H9 (cell line): ENCODE results near the gene CCDC92B. TPM values are rescaled to one million over a fixed set of nuclear protein-coding genes. Genes with fewer than 3 reads are reported as not detected.

Experiments
- DNase-seq: peaks from one replicate; pipeline ENCODE4 v3.0.0-alpha.2; 2017
- H2AFZ ChIP-seq: one replicate; pipeline ENCODE4 v1.6.1; 2013; ENCODE audit warnings: mild to moderate bottlenecking, low read length, control low read depth, moderate library complexity
- H2AK5ac ChIP-seq: 2 replicates; pipeline ENCODE4 v1.6.1; 2013; ENCODE audit warnings: low read length, control low read depth, mixed read lengths; ENCODE audit not compliant: insufficient read length
- H2BK120ac ChIP-seq: one replicate; pipeline ENCODE4 v1.6.1; 2013; ENCODE audit warnings: low read depth, mild to moderate bottlenecking, low read length, control low read depth, inconsistent platforms; ENCODE audit not compliant: poor library complexity, severe bottlenecking
- H2BK12ac ChIP-seq: 2 replicates; pipeline ENCODE4 v1.6.1; 2013; ENCODE audit warnings: low read length, control low read depth, mixed read lengths, low read depth; ENCODE audit not compliant: insufficient read length
- H2BK15ac ChIP-seq: 2 replicates; pipeline ENCODE4 v1.6.1; 2013; ENCODE audit warnings: low read depth, low read length, control low read depth
- H2BK20ac ChIP-seq: one replicate; pipeline ENCODE4 v1.6.1; 2013; ENCODE audit warnings: low read depth, mild to moderate bottlenecking, low read length, control low read depth, inconsistent platforms; ENCODE audit not compliant: poor library complexity, severe bottlenecking
- H2BK5ac ChIP-seq: 2 replicates; pipeline ENCODE4 v1.6.1; 2013; ENCODE audit warnings: low read length, control low read depth, mixed read lengths; ENCODE audit not compliant: insufficient read length
- H3K14ac ChIP-seq: 2 replicates; pipeline ENCODE4 v1.6.1; 2013; ENCODE audit warnings: low read length, control low read depth; ENCODE audit not compliant: insufficient read depth
- H3K18ac ChIP-seq: 2 replicates; pipeline ENCODE4 v1.6.1; 2013; ENCODE audit warnings: low read depth, mild to moderate bottlenecking, mixed read lengths, low read length, control low read depth; ENCODE audit not compliant: insufficient read length
- H3K23ac ChIP-seq: 2 replicates; pipeline ENCODE4 v1.6.1; 2013; ENCODE audit warnings: low read length, control low read depth, mixed read lengths, low read depth; ENCODE audit not compliant: insufficient read length
- H3K23me2 ChIP-seq: 2 replicates; pipeline ENCODE4 v1.6.1; 2013; ENCODE audit warnings: low read depth, mild to moderate bottlenecking, mixed read lengths, low read length, control low read depth; ENCODE audit not compliant: insufficient read length, poor library complexity, severe bottlenecking
- H3K27ac ChIP-seq: 2 replicates; pipeline ENCODE4 v1.5.1; 2013; ENCODE audit warnings: low read length, control low read depth, mixed read lengths, low read depth; ENCODE audit not compliant: insufficient read length
- H3K27me3 ChIP-seq: 2 replicates; pipeline ENCODE4 v1.6.1; 2013; ENCODE audit warnings: low read length, control low read depth, inconsistent platforms; ENCODE audit not compliant: insufficient read depth
- H3K4ac ChIP-seq: 2 replicates; pipeline ENCODE4 v1.6.1; 2013; ENCODE audit warnings: low read depth, mild to moderate bottlenecking, control low read depth, inconsistent platforms, low read length, moderate library complexity
- H3K4me1 ChIP-seq: 2 replicates; pipeline ENCODE4 v1.6.1; 2013; ENCODE audit warnings: low read length, control low read depth, inconsistent platforms; ENCODE audit not compliant: insufficient read depth
- H3K4me2 ChIP-seq: 2 replicates; pipeline ENCODE4 v1.6.1; 2013; ENCODE audit warnings: low read length, control low read depth, mixed read lengths; ENCODE audit not compliant: insufficient read length, insufficient read depth
- H3K56ac ChIP-seq: 2 replicates; pipeline ENCODE4 v1.6.1; 2013; ENCODE audit warnings: low read depth, mild to moderate bottlenecking, mixed read lengths, low read length, control low read depth; ENCODE audit not compliant: insufficient read length
- H3K79me1 ChIP-seq: 2 replicates; pipeline ENCODE4 v1.6.1; 2013; ENCODE audit warnings: low read depth, mild to moderate bottlenecking, moderate library complexity, low read length, control low read depth, inconsistent platforms; ENCODE audit not compliant: insufficient read depth, poor library complexity, severe bottlenecking
- H3K79me2 ChIP-seq: 2 replicates; pipeline ENCODE4 v1.6.1; 2013; ENCODE audit warnings: low read length, control low read depth, inconsistent platforms; ENCODE audit not compliant: insufficient read depth
- H3K9ac ChIP-seq: 2 replicates; pipeline ENCODE4 v1.6.1; 2013; ENCODE audit warnings: low read length, control low read depth, mixed read lengths; ENCODE audit not compliant: insufficient read length; ENCODE audit errors: extremely low read depth
- H3K9me3 ChIP-seq: one replicate; pipeline ENCODE4 v1.6.1; 2013; ENCODE audit warnings: low read depth, low read length, inconsistent platforms; ENCODE audit not compliant: control insufficient read depth
- H3T11ph ChIP-seq: one replicate; pipeline ENCODE4 v1.6.1; 2013; ENCODE audit warnings: mild to moderate bottlenecking, low read length, control low read depth, inconsistent platforms
- H4K20me1 ChIP-seq: one replicate; pipeline ENCODE4 v1.6.1; 2013; ENCODE audit not compliant: control insufficient read depth, insufficient read length, insufficient read depth
- H4K5ac ChIP-seq: 2 replicates; pipeline ENCODE4 v1.6.1; 2013; ENCODE audit warnings: low read depth, mild to moderate bottlenecking, mixed read lengths, low read length, control low read depth; ENCODE audit not compliant: insufficient read length
- H4K8ac ChIP-seq: replicated peaks from 2 replicates; pipeline ENCODE4 v1.6.1; 2013; ENCODE audit warnings: low read length, control low read depth, mixed read lengths, low read depth; ENCODE audit not compliant: insufficient read length
- H4K91ac ChIP-seq: 2 replicates; pipeline ENCODE4 v1.6.1; 2013; ENCODE audit warnings: low read depth, mild to moderate bottlenecking, moderate library complexity, mixed read lengths, low read length, control low read depth; ENCODE audit not compliant: insufficient read length
- H3K27ac Mint-ChIP-seq, 3 experiments: 2 replicates in 2 of 3; 3 replicates in 1 of 3; pipeline ENCODE4 v1.8.0; 2020 to 2021; ENCODE audit warnings: mixed read lengths in 3 of 3, mild to moderate bottlenecking in 1 of 3, moderate library complexity in 1 of 3
- H3K27me3 Mint-ChIP-seq: 2 replicates; pipeline ENCODE4 v1.8.0; 2021; ENCODE audit warnings: low read depth, mild to moderate bottlenecking, moderate library complexity, mixed read lengths
- H3K36me3 Mint-ChIP-seq, 3 experiments: 2 replicates in 2 of 3; 3 replicates in 1 of 3; pipeline ENCODE4 v1.8.0; 2020 to 2021; ENCODE audit warnings: low read depth in 3 of 3, mixed read lengths in 3 of 3; ENCODE audit not compliant: insufficient read depth in 1 of 3
- H3K4me1 Mint-ChIP-seq, 2 experiments: 2 replicates each; pipeline ENCODE4 v1.8.0; 2020; ENCODE audit warnings: mixed read lengths in 2 of 2
- H3K4me3 Mint-ChIP-seq, 2 experiments: 2 replicates in 1 of 2; 3 replicates in 1 of 2; pipeline ENCODE4 v1.8.0; 2020 to 2021; ENCODE audit warnings: mild to moderate bottlenecking in 2 of 2, mixed read lengths in 2 of 2, moderate library complexity in 1 of 2
- H3K9me3 Mint-ChIP-seq, 2 experiments: 2 replicates in 1 of 2; 3 replicates in 1 of 2; pipeline ENCODE4 v1.8.0; 2020; ENCODE audit warnings: mild to moderate bottlenecking in 2 of 2, mixed read lengths in 2 of 2, moderate library complexity in 1 of 2
- CTCF ChIP-seq: fragments of 200-600 bp; sonication (generic); conservative IDR thresholded peaks from 3 replicates; pipeline ENCODE4 v1.8.0; 2021; ENCODE audit warnings: antibody characterized with exemption, mild to moderate bottlenecking
- WGBS: extraction: QIAGEN DNeasy Blood & Tissue Kit; methylation state at CpG from one replicate; pipeline ENCODE4 v1.1.7; 2013; ENCODE audit warnings: missing lambda C conversion rate, low lambda C conversion rate, mixed read lengths; ENCODE audit not compliant: insufficient read length; ENCODE audit errors: extremely low coverage; 5-methylcytosine and 5-hydroxymethylcytosine counted together
- total RNA-seq: library from RNA; stranded (reverse); gene quantifications from 2 replicates; pipeline ENCODE4 v1.2.1, GENCODE V29; 2021

Gene CCDC92B
- total RNA-seq, 1 experiment from 2014 or later, result 8.0 TPM

- Histone ChIP-seq H3K4ac (no peak overlapping the region), H2BK20ac (no peak overlapping the region), H3K79me1 (no peaks in the 10 kb centered on the region), H4K8ac (no peak overlapping the region), H4K91ac (no peak overlapping the region), H2AK5ac (no peak overlapping the region), H3K4me1 (no peaks in the 10 kb centered on the region), H3K23me2 (no peaks in the 10 kb centered on the region), H3K79me2 (no peaks in the 10 kb centered on the region), H3K9ac (no peak overlapping the region), H3T11ph (no peak overlapping the region), H4K5ac (no peak overlapping the region), H4K20me1 (no peaks in the 10 kb centered on the region), H2AFZ (no peak overlapping the region), H2BK120ac (no peak overlapping the region), H3K9me3 (no peaks in the 10 kb centered on the region), H3K23ac (no peak overlapping the region), H2BK5ac (no peak overlapping the region), H2BK12ac (no peak overlapping the region), H2BK15ac (no peak overlapping the region), H3K4me2 (no peak overlapping the region), H3K18ac (no peak overlapping the region), H3K27ac (no peak overlapping the region), H3K56ac (no peak overlapping the region), H3K14ac (no peak overlapping the region), H3K27me3 (no peaks in the 10 kb centered on the region)
- peaks cover 2 to 23% (median 13%) of the 10 kb centered on the region in 3 experiments; a peak in 6 of 7 replicates for H3K36me3 Mint-ChIP-seq
- no peak for TF ChIP-seq CTCF
- no peaks in the 10 kb centered on the region for H3K9me3 Mint-ChIP-seq
- WGBS, result no CpG with 5 or more reads among the region's 27 CpGs
- peak overlapping the region in 2 of 3 experiments; percentile 34 to 77; a peak in 5 of 7 replicates for H3K27ac Mint-ChIP-seq
- no peak overlapping the region for H3K4me3 Mint-ChIP-seq
- DNase-seq, result peak; percentile 47
- H3K27me3 Mint-ChIP-seq, result no peaks in the 10 kb centered on the region
- peaks cover 9 to 19% of the 10 kb centered on the region in 2 experiments for H3K4me1 Mint-ChIP-seq
Observed at GRCh38 chr17:2688351-2689342, 60.8 kb downstream of the CCDC92B start.
